ENCODE results near the gene MCTP1.

Gene MCTP1

DNA sequence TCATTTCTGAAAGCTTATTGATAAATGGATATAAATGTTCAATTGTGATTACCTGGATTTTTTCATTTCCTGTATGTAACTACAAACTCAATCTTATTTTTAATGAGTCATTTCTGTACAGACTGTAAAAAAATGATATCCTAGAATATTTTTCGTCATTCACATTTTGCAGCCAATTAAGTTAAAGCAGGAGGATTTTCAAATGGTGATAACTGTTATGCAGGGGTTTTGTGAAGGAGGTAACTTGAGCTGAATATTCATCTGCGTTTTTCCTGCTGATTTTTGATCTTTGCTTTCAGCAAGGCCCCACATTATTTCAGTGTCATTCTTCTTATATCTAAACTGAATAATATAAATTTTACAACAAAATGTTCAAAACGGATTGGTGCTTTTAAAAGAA, 592.3 kb downstream of the MCTP1 start:
- no peaks in the 10 kb centered on the region for H3K4me1 Mint-ChIP-seq (ENCODE audit: low read depth)
- DNase-seq (ENCODE audit: low spot score), result no peak
- H3K4me3 Mint-ChIP-seq, result no peak overlapping the region
- H3K27me3 Mint-ChIP-seq (ENCODE audit: low read depth), result no peaks in the 10 kb centered on the region
- no peaks in the 10 kb centered on the region for H3K9me3 Mint-ChIP-seq
- no peak overlapping the region for H3K27ac Mint-ChIP-seq
- H3K36me3 Mint-ChIP-seq (ENCODE audit: low read depth), result peaks cover 15% of the 10 kb centered on the region

GRCh38 chr5:94691949-94692348, 592.9 kb downstream of the MCTP1 start:
- no peak overlapping the region for H3K27ac Mint-ChIP-seq
- H3K4me3 Mint-ChIP-seq, result no peak overlapping the region
- H3K4me1 Mint-ChIP-seq (ENCODE audit: low read depth), result no peaks in the 10 kb centered on the region
- no peak for DNase-seq (ENCODE audit: low spot score)
- H3K27me3 Mint-ChIP-seq (ENCODE audit: low read depth), result no peaks in the 10 kb centered on the region
- H3K9me3 Mint-ChIP-seq, result no peaks in the 10 kb centered on the region
- H3K36me3 Mint-ChIP-seq (ENCODE audit: low read depth), result peaks cover 18% of the 10 kb centered on the region

GRCh38 chr5:94691291-94691690, 593.6 kb downstream of the MCTP1 start:
- Mint-ChIP-seq H3K27me3 (ENCODE audit: low read depth) (no peaks in the 10 kb centered on the region), H3K4me1 (ENCODE audit: low read depth) (no peaks in the 10 kb centered on the region), H3K4me3 (no peak overlapping the region), H3K9me3 (no peaks in the 10 kb centered on the region), H3K36me3 (ENCODE audit: low read depth) (peaks cover 18% of the 10 kb centered on the region), H3K27ac (no peak overlapping the region)
- no peak for DNase-seq (ENCODE audit: low spot score)

GRCh38 chr5:94690778-94691177, 594.1 kb downstream of the MCTP1 start:
- DNase-seq (ENCODE audit: low spot score), result no peak
- Mint-ChIP-seq H3K4me1 (ENCODE audit: low read depth) (no peaks in the 10 kb centered on the region), H3K4me3 (no peak overlapping the region), H3K36me3 (ENCODE audit: low read depth) (peaks cover 18% of the 10 kb centered on the region), H3K27ac (no peak overlapping the region), H3K9me3 (no peaks in the 10 kb centered on the region), H3K27me3 (ENCODE audit: low read depth) (no peaks in the 10 kb centered on the region)

GRCh38 chr5:94689908-94690307, 595.0 kb downstream of the MCTP1 start:
- no peak for DNase-seq (ENCODE audit: low spot score)
- H3K4me3 Mint-ChIP-seq, result no peak overlapping the region
- H3K27ac Mint-ChIP-seq, result no peak overlapping the region
- peaks cover 18% of the 10 kb centered on the region for H3K36me3 Mint-ChIP-seq (ENCODE audit: low read depth)
- no peaks in the 10 kb centered on the region for H3K4me1 Mint-ChIP-seq (ENCODE audit: low read depth)
- H3K27me3 Mint-ChIP-seq (ENCODE audit: low read depth), result no peaks in the 10 kb centered on the region
- H3K9me3 Mint-ChIP-seq, result no peaks in the 10 kb centered on the region

DNA sequence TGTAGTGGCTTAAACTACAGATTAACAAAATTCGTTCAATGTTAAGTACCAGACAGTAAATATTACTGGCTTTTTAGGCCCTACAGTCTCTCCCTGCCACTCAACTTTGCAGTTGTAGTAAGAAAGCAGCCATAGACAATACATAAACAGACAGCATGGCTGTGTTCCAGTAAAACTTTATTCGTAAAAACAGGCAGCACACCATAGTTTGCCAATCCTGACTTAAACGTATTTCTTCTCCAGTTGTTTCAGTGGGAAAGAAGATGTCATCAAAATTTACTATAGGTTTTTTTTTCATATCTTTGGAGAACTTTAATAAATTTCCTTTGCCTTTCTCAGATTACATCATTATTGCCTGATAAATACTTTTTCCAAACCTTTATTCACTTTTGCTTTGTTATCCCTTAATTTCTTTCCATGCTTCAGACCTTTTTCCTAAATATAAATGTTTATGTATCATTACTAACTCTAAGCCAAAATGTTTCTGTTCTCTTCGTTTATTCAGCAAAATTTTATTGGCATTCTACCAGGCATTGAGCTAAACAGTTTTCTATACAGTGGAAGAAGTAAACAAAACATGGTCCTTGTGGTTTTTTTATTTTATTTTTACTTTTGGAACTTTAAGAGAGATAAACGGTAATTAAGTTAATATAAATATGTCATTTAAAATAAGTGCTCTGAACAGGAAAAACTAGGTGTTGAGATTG, 601.9 kb downstream of the MCTP1 start:
- Mint-ChIP-seq H3K27me3 (ENCODE audit: low read depth) (no peaks in the 10 kb centered on the region), H3K4me3 (no peak overlapping the region), H3K9me3 (no peaks in the 10 kb centered on the region), H3K36me3 (ENCODE audit: low read depth) (peaks cover 14% of the 10 kb centered on the region), H3K27ac (no peak overlapping the region), H3K4me1 (ENCODE audit: low read depth) (no peaks in the 10 kb centered on the region)
- DNase-seq (ENCODE audit: low spot score), result no peak

GRCh38 chr5:94675965-94676618, 608.8 kb downstream of the MCTP1 start:
- H3K36me3 Mint-ChIP-seq (ENCODE audit: low read depth), result peaks cover 17% of the 10 kb centered on the region
- no peaks in the 10 kb centered on the region for H3K9me3 Mint-ChIP-seq

GRCh38 chr5:94674490-94675382, 610.2 kb downstream of the MCTP1 start:
- Mint-ChIP-seq H3K27me3 (ENCODE audit: low read depth) (no peaks in the 10 kb centered on the region), H3K9me3 (no peaks in the 10 kb centered on the region), H3K4me1 (ENCODE audit: low read depth) (no peaks in the 10 kb centered on the region), H3K36me3 (ENCODE audit: low read depth) (peaks cover 15% of the 10 kb centered on the region), H3K27ac (no peak overlapping the region), H3K4me3 (no peak overlapping the region)
- no peak for DNase-seq (ENCODE audit: low spot score)

More at GRCh38 chr5:94675965-94676618, 608.8 kb downstream of the MCTP1 start:
- H3K4me3 Mint-ChIP-seq, result no peak overlapping the region
- no peak overlapping the region for H3K27ac Mint-ChIP-seq
- H3K4me1 Mint-ChIP-seq (ENCODE audit: low read depth), result no peaks in the 10 kb centered on the region
- no peaks in the 10 kb centered on the region for H3K27me3 Mint-ChIP-seq (ENCODE audit: low read depth)
- DNase-seq (ENCODE audit: low spot score), result no peak

DNA sequence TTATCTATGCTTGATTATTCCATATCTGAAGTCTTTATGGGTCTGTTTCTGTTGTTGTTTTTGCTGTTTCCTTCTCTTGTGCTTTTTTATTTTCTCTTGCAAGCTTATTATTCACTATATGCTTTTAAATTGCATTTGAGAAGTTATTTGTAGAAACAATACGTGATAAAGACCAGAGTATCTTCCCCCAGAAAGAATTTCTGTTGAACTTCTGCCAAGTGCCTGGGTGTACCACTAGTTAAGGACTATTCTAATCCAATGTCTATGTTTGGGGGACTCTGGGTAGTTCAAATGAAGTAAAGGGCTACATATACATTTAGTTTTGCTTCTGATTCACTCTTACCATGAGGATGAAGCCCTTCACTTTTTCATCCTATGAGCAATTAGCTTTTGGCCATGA, 612.1 kb downstream of the MCTP1 start:
- Mint-ChIP-seq H3K4me1 (ENCODE audit: low read depth) (no peaks in the 10 kb centered on the region), H3K4me3 (no peak overlapping the region), H3K9me3 (no peaks in the 10 kb centered on the region), H3K36me3 (ENCODE audit: low read depth) (peaks cover 19% of the 10 kb centered on the region), H3K27me3 (ENCODE audit: low read depth) (no peaks in the 10 kb centered on the region), H3K27ac (no peak overlapping the region)
- DNase-seq (ENCODE audit: low spot score), result no peak

DNA sequence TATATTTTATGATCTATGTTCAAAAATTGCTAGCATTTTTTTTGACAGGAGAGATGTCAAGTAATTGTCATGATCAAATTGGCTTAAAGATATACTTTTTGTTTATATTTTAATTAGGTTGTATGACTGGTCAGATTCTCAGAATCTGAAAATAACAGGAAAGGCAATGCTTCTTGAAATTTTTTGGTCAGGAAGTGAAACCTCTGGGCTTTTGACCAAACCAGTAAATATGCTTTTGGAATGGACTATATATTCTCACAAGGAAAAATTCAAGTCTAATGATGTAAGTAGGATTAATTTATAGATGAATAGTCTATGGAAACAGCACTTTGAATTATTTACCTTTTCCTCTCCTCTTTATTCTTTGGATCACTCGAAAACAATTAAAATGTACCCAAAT, 614.2 kb downstream of the MCTP1 start:
- Mint-ChIP-seq H3K27me3 (ENCODE audit: low read depth) (no peaks in the 10 kb centered on the region), H3K36me3 (ENCODE audit: low read depth) (peaks cover 17% of the 10 kb centered on the region), H3K27ac (no peak overlapping the region), H3K4me1 (ENCODE audit: low read depth) (no peaks in the 10 kb centered on the region), H3K4me3 (no peak overlapping the region), H3K9me3 (no peaks in the 10 kb centered on the region)
- no peak for DNase-seq (ENCODE audit: low spot score)

GRCh38 chr5:94667937-94668336, 617.0 kb downstream of the MCTP1 start:
- no peak for DNase-seq (ENCODE audit: low spot score)
- no peaks in the 10 kb centered on the region for H3K9me3 Mint-ChIP-seq
- no peak overlapping the region for H3K4me3 Mint-ChIP-seq
- no peak overlapping the region for H3K27ac Mint-ChIP-seq
- no peaks in the 10 kb centered on the region for H3K27me3 Mint-ChIP-seq (ENCODE audit: low read depth)
- peaks cover 20% of the 10 kb centered on the region for H3K36me3 Mint-ChIP-seq (ENCODE audit: low read depth)
- H3K4me1 Mint-ChIP-seq (ENCODE audit: low read depth), result no peaks in the 10 kb centered on the region

- Mint-ChIP-seq H3K9me3 (peaks cover 39% of the 10 kb centered on the region), H3K27me3 (ENCODE audit: low read depth) (no peaks in the 10 kb centered on the region), H3K27ac (no peak overlapping the region), H3K4me3 (no peak overlapping the region), H3K36me3 (ENCODE audit: low read depth) (peaks cover 49% of the 10 kb centered on the region), H3K4me1 (ENCODE audit: low read depth) (no peaks in the 10 kb centered on the region)
- no peak for DNase-seq (ENCODE audit: low spot score)
These were observed 623.8 kb downstream of the MCTP1 start for GRCh38 chr5:94661086-94661485.

DNA sequence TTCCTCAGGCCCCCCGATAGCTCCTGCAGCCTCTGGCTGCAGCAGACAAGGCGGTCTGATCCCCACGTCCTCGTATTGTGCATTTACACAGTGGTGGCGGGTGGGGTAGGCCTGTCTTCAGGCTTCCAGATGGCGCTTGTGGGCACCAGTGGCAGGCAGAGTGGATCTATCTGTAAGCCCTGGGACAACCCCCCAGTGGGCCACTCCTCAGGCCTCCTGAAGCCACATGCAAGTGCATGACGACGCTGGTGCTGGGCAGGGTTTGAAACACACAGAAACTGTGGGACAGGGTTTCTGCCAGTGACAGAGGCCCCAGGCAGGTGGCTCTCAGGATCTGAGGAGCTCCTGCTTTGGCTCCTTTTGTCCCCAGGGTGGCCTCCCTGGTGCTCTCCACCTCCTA, 624.4 kb downstream of the MCTP1 start:
- no peak for DNase-seq (ENCODE audit: low spot score)
- Mint-ChIP-seq H3K27ac (no peak overlapping the region), H3K36me3 (ENCODE audit: low read depth) (peaks cover 55% of the 10 kb centered on the region), H3K4me3 (no peak overlapping the region), H3K27me3 (ENCODE audit: low read depth) (no peaks in the 10 kb centered on the region), H3K9me3 (peaks cover 44% of the 10 kb centered on the region), H3K4me1 (ENCODE audit: low read depth) (no peaks in the 10 kb centered on the region)

DNA sequence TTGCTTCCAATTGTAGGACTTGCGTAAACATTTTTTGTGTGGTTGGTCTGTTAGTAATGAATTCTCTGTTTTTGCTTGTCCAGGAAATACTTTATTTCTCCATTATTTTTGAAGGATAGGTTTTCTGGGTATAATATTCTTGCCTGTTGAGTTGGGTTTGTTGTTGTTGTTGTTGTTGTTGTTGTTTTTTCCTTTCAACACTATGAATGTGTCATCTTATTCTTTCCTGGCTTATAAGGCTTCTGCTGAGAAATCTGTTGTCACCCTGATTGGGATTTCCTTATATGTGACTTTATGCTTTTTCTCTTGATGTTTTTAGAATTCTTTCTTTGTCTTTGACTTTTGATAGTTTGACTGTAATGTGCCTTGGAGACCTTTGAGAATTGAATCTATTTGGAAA, 626.6 kb downstream of the MCTP1 start:
- no peak overlapping the region for H3K27ac Mint-ChIP-seq
- H3K4me3 Mint-ChIP-seq, result no peak overlapping the region
- DNase-seq (ENCODE audit: low spot score), result no peak
- H3K27me3 Mint-ChIP-seq (ENCODE audit: low read depth), result no peaks in the 10 kb centered on the region
- H3K36me3 Mint-ChIP-seq (ENCODE audit: low read depth), result peaks cover 68% of the 10 kb centered on the region
- H3K9me3 Mint-ChIP-seq, result peaks cover 58% of the 10 kb centered on the region
- peaks cover 1% of the 10 kb centered on the region for H3K4me1 Mint-ChIP-seq (ENCODE audit: low read depth)
